Osteoblast (primary cell): ENCODE results near the gene OR1S2. TPM values are rescaled to one million over a fixed set of nuclear protein-coding genes. Genes with fewer than 3 reads are reported as not detected.

Experiments used
- DNase-seq: peaks from one replicate; pipeline ENCODE4 v3.0.0; 2011; ENCODE audit warnings: low spot score, mixed read lengths; ENCODE audit not compliant: insufficient read length; ENCODE audit errors: missing footprints
- H2AFZ ChIP-seq: 2 replicates; pipeline ENCODE4 v1.6.0; 2011; ENCODE audit warnings: mild to moderate bottlenecking, low read length
- H3K27ac ChIP-seq: 2 replicates; pipeline ENCODE4 v1.5.1; 2011; ENCODE audit warnings: mild to moderate bottlenecking, low read depth, low read length, moderate library complexity
- H3K27me3 ChIP-seq: 2 replicates; pipeline ENCODE4 v1.6.0; 2012; ENCODE audit warnings: mild to moderate bottlenecking, control low read depth, inconsistent platforms, low read length, moderate library complexity; ENCODE audit not compliant: insufficient read depth
- H3K36me3 ChIP-seq: 2 replicates; pipeline ENCODE4 v1.5.1; 2011; ENCODE audit warnings: mild to moderate bottlenecking, low read length, control low read depth, moderate library complexity; ENCODE audit not compliant: insufficient read depth
- H3K4me1 ChIP-seq: 2 replicates; pipeline ENCODE4 v1.5.1; 2011; ENCODE audit warnings: mild to moderate bottlenecking, low read length, control low read depth, moderate library complexity; ENCODE audit not compliant: insufficient read depth
- H3K4me2 ChIP-seq: 2 replicates; pipeline ENCODE4 v1.6.0; 2011; ENCODE audit warnings: mild to moderate bottlenecking, low read length; ENCODE audit not compliant: insufficient read depth
- H3K4me3 ChIP-seq: fragments of 200-600 bp; sonication (generic); 3 replicates; pipeline ENCODE4 v1.5.1; 2012; ENCODE audit warnings: mild to moderate bottlenecking, low read length, inconsistent platforms; ENCODE audit not compliant: insufficient read depth
- H3K79me2 ChIP-seq: 2 replicates; pipeline ENCODE4 v1.6.0; 2012; ENCODE audit warnings: mild to moderate bottlenecking, low read length, control low read depth, inconsistent platforms; ENCODE audit not compliant: insufficient read depth
- H3K9me3 ChIP-seq: 2 replicates; pipeline ENCODE4 v1.5.1; 2011; ENCODE audit warnings: low read depth, low read length, control low read depth
- H4K20me1 ChIP-seq: 2 replicates; pipeline ENCODE4 v1.6.0; 2012; ENCODE audit warnings: mild to moderate bottlenecking, low read length, control low read depth; ENCODE audit not compliant: insufficient read depth
- CTCF ChIP-seq: IDR thresholded peaks from 2 replicates; pipeline ENCODE4 v1.5.1; 2011; ENCODE audit warnings: mild to moderate bottlenecking, low read depth, low read length, moderate library complexity; ENCODE audit errors: extremely low read depth
- total RNA-seq: library from RNA; depleted of rRNA; stranded (reverse); fragments of >200 nt; gene quantifications from 2 replicates; pipeline ENCODE4 v1.2.3, GENCODE V29; 2012

The OR1S2 gene
- total RNA-seq, 1 donor = not detected

DNA sequence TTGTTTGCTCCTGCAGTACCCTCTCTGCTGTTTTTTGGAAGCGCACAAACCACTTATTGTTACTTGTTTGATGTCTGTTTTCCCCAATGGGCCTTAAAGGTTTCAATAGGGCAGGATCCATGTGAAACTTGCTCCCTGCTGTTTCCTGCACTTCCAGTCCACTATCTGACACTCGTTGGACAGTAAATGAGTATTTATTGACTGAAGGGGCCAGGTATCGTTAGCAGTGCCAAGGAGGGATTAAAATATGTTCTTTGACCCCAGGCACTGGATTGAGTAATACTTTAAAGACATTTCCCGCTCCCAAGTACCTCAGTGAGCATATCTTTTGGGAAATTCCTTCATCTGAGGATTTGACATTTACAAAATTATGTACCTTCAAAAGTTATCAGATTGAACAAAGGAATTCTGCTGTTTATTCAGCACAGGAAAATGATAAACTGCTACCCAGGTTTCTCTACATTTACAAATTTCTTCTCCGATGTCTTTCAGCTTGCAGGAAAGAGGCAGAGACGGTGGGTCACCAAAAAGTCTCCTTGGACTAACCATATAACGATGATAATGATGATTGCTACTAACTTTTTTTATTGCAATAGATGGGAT lies 38.3 kb downstream of the OR1S2 start:
- Histone ChIP-seq H3K4me1 (no peaks in the 10 kb centered on the region), H4K20me1 (no peaks in the 10 kb centered on the region), H3K27me3 (no peaks in the 10 kb centered on the region), H3K9me3 (no peaks in the 10 kb centered on the region), H3K79me2 (no peaks in the 10 kb centered on the region), H3K4me3 (no peak overlapping the region), H3K36me3 (no peaks in the 10 kb centered on the region), H3K27ac (no peak overlapping the region), H2AFZ (no peak overlapping the region), H3K4me2 (no peak overlapping the region)
- no peak for TF ChIP-seq CTCF
- no peak for DNase-seq

- DNase-seq = no peak
- no peaks in the 10 kb centered on the region for H3K79me2 ChIP-seq
- H3K4me2 ChIP-seq = no peak overlapping the region
- no peak for TF ChIP-seq CTCF
- no peak overlapping the region for H3K4me3 ChIP-seq
- no peaks in the 10 kb centered on the region for H3K27me3 ChIP-seq
- no peak overlapping the region for H2AFZ ChIP-seq
- no peaks in the 10 kb centered on the region for H4K20me1 ChIP-seq
- H3K9me3 ChIP-seq = no peaks in the 10 kb centered on the region
- no peaks in the 10 kb centered on the region for H3K4me1 ChIP-seq
- H3K36me3 ChIP-seq = no peaks in the 10 kb centered on the region
- H3K27ac ChIP-seq = no peak overlapping the region
Observed at GRCh38 chr11:58164990-58165389, 39.0 kb downstream of the OR1S2 start.

- no peaks in the 10 kb centered on the region for H3K9me3 ChIP-seq
- H3K36me3 ChIP-seq = no peaks in the 10 kb centered on the region
- H3K4me1 ChIP-seq = no peaks in the 10 kb centered on the region
- no peaks in the 10 kb centered on the region for H3K27me3 ChIP-seq
- DNase-seq = no peak
- H3K4me3 ChIP-seq = no peak overlapping the region
- no peak for TF ChIP-seq CTCF
- no peak overlapping the region for H3K27ac ChIP-seq
- H3K4me2 ChIP-seq = no peak overlapping the region
- no peaks in the 10 kb centered on the region for H3K79me2 ChIP-seq
- H2AFZ ChIP-seq = no peak overlapping the region
- no peaks in the 10 kb centered on the region for H4K20me1 ChIP-seq
Observed at GRCh38 chr11:58164389-58164788, 39.6 kb downstream of the OR1S2 start.

Other genes with a start within 250 kb of the OR1S2 start
- not detected in 2 replicates for gene OR9Q1, start 180.3 kb downstream of the OR1S2 start, total RNA-seq
- not detected in 2 replicates for gene OR6Q1, start 173.2 kb downstream of the OR1S2 start, total RNA-seq
- gene OR9I1, start 78.6 kb downstream of the OR1S2 start, total RNA-seq = not detected in 2 replicates
- not detected in 2 replicates for gene OR9Q2, start 15.1 kb downstream of the OR1S2 start, total RNA-seq
- gene OR1S1, start 8.6 kb upstream of the OR1S2 start, total RNA-seq = not detected in 2 replicates
- not detected in 2 replicates for gene OR10Q1, start 24.8 kb upstream of the OR1S2 start, total RNA-seq
- not detected in 2 replicates for gene OR10W1, start 64.1 kb upstream of the OR1S2 start, total RNA-seq
- gene OR5B17, start 154.9 kb upstream of the OR1S2 start, total RNA-seq = not detected in 2 replicates
- not detected in 2 replicates for gene OR5B3, start 202.7 kb upstream of the OR1S2 start, total RNA-seq
- not detected in 2 replicates for gene OR5B2, start 224.0 kb upstream of the OR1S2 start, total RNA-seq
- not detected in 2 replicates for gene OR5B12, start 238.1 kb upstream of the OR1S2 start, total RNA-seq